ENCODE data around the gene NAXE. TPM values are rescaled to one million over a fixed set of nuclear protein-coding genes. Genes with fewer than 3 reads are reported as not detected.

The NAXE gene
- total and polyA plus RNA-seq, 2 of the 13 experiments (the other 11 are each of a cell fraction or from before 2014, with no cell fraction given), result 39.4 to 59.4 TPM

- no peak overlapping the region for H3K4me2 ChIP-seq (ENCODE audit: low read depth, low read length)
- peaks cover 5 to 42% of the 10 kb centered on the region in 2 experiments for H3K27me3 ChIP-seq (ENCODE audit: control insufficient read depth in 1 of 2, insufficient read depth in 2 of 2, low read length in 2 of 2)
- in situ Hi-C loops (cut with HindIII; ENCODE audit: extremely low pct_ligation_motif_present, low pct_unique_long_range_greater_than_20kb), result no loop called here
- no peaks in the 10 kb centered on the region for H4K20me1 ChIP-seq (ENCODE audit: insufficient read depth, low read length)
- no peak overlapping the region for H2AFZ ChIP-seq (ENCODE audit: low read length)
- TF ChIP-seq MIER3 (CRISPR knock-in tag; IDR thresholded peaks at IDR 0.05; ENCODE audit: borderline replicate concordance), result no peak
- TF ChIP-seq CEBPZ (IDR thresholded peaks at IDR 0.05; ENCODE audit: low read length), result no peak
- TF ChIP-seq ZFP91 (CRISPR knock-in tag; IDR thresholded peaks at IDR 0.05; ENCODE audit: borderline replicate concordance), result no peak
- TF ChIP-seq RAD51 (IDR thresholded peaks at IDR 0.05; ENCODE audit: borderline replicate concordance), result no peak
- no peak for TF ChIP-seq ZNF761 (CRISPR knock-in tag; conservative IDR thresholded peaks at IDR 0.05)
- TF ChIP-seq ZNF256 (CRISPR knock-in tag; conservative IDR thresholded peaks at IDR 0.05), result no peak
- TF ChIP-seq DMTF1 (CRISPR knock-in tag; IDR thresholded peaks at IDR 0.05), result no peak
- CTCF ChIA-PET (ENCODE audit: low intra/inter-chr PET ratio, low total read pairs), result no interaction called here
- DNase-seq (ENCODE audit: low spot score) (no peak), FAIRE-seq (no peak), ATAC-seq (no peak)
- intact Hi-C loops (cut with micrococcal nuclease; ENCODE audit: unreplicated experiment), result no loop called here
- POLR2A ChIA-PET, result no interaction called here
- no peaks in the 10 kb centered on the region for H3K36me3 ChIP-seq (replicated peaks in 1 of 2; ENCODE audit: control insufficient read depth in 1 of 2, insufficient read depth in 2 of 2, low read length in 2 of 2)
- no TSS peak for BruUV-seq (replicated peaks)
- no peaks in the 10 kb centered on the region for H3K9me3 ChIP-seq (ENCODE audit: low read length)
- no peaks in the 10 kb centered on the region for H3K79me2 ChIP-seq (ENCODE audit: insufficient read depth, low read length)
- H3K4me1 ChIP-seq (ENCODE audit: insufficient read depth, low read length), result no peaks in the 10 kb centered on the region
- H3K9ac ChIP-seq (ENCODE audit: insufficient read depth, low read depth, low read length), result no peak overlapping the region
- H3K4me3 ChIP-seq (replicated peaks in 1 of 3; ENCODE audit: insufficient read depth in 1 of 3, low read depth in 2 of 3, low read length in 3 of 3), result no peak overlapping the region
- 0% methylated on average over 3 of the region's 3 CpGs for WGBS (ENCODE audit: low lambda C conversion rate)
- no peak overlapping the region for H3K27ac ChIP-seq (ENCODE audit: extremely low read length, insufficient read depth, low read length)
Measured at GRCh38 chr1:156632355-156632754, 40.8 kb downstream of the NAXE start.

All from HepG2 (cell line).